ENCODE results near the gene ANO2.

DNA sequence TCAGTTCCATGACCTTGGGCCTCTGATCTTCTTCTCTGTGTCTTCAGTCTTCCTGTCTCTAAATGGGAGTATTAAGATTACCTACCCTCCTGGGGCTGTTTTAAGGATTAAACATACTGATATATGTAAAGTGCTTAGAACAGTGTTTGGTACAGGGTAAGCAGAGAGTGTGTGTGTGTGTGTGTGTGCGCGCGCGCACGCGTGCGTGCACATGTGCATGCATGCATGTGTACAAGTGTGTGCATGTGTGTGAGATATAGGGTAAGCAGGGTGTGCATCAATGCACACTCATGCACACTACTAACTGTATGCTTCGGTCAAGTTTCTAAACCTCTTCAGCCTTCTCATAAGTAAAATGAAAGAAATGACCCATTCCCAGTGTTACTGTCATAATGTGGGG, 316.6 kb downstream of the ANO2 start:
- TF ChIP-seq CTCF (IDR thresholded peaks at IDR 0.05 in 4 of 5, conservative IDR thresholded peaks at IDR 0.05 in 1 of 5), result no peak
- TF ChIP-seq POLR2A (IDR thresholded peaks at IDR 0.05), result no peak
